HG03135 (cell line): ENCODE results near the gene ZCCHC14.
"Not testable (repeated sequence)": the region's sequence is repeated elsewhere in the genome, so short reads cannot be mapped to it uniquely, and the experiment has no call there.

Source experiments
- ATAC-seq: cut with Tn5 transposase; IDR thresholded peaks from one replicate; pipeline ENCODE4 v1.9.1; 2021; ENCODE audit warnings: mild to moderate bottlenecking, moderate library complexity; ENCODE audit not compliant: unreplicated experiment

Gene ZCCHC14

DNA sequence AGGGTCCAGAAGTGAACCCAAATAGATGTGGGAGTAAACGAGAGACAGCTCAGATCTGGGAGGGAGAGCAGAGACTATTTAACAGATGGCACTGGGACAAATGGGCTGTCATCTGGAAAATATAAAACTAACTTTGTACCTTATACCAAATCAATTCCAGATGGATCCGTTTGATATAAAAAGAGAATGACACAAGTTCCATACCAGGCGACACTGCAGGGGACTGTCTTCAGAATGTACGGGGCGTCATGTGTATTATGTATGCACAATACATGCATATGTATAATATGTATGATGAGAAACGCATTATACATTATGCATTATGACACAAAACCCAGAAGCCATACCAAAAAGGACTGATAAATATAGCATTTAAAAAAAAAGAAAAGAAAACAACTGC, 10.2 kb downstream of the ZCCHC14 start:
- not testable (repeated sequence) for ATAC-seq

- no peak for ATAC-seq
These were observed 10.6 kb downstream of the ZCCHC14 start for GRCh38 chr16:87482266-87482665.

GRCh38 chr16:87481711-87482110, 11.1 kb downstream of the ZCCHC14 start:
- not testable (repeated sequence) for ATAC-seq

DNA sequence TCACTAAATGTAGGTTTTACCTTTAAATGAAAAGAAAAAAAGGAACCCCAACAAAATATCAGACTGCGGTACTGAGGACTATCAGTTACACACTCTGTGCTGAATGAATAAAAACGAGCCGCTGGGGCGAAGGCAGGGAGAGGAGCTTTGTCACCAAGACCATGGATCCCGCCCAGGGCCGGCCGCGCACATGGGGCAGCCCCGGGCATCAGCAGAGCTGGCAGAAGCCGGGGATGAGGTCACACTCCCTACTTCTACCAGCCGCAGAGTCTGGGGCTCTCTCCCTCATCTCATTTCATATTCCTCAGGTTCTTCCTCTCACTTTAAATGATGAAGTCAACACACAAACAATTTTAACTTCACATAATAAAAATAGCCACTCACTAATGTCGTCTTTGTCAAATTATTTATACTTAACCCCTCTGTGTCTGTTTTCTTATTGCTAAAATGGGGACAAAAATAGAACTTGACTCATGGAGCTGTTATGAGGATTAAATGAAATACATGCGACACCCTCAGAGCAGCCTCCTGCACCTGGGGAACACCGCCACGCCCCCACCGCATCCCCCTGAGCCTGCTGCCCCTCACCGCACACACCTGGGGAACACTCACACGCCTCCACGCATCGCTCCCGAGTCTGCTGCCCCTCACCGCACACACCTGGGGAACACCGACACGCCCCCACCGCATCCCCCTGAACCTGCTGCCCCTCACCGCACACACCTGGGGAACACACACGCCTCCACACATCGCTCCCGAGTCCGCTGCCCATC, 15.4 kb downstream of the ZCCHC14 start:
- not testable (repeated sequence) for ATAC-seq

- ATAC-seq, result no peak
These were observed 18.2 kb downstream of the ZCCHC14 start for GRCh38 chr16:87474566-87474996.

GRCh38 chr16:87474017-87474416, 18.8 kb downstream of the ZCCHC14 start:
- ATAC-seq, result no peak

- no peak for ATAC-seq
These were observed 19.9 kb downstream of the ZCCHC14 start for GRCh38 chr16:87472935-87473334.

- ATAC-seq, result no peak
These were observed 20.6 kb downstream of the ZCCHC14 start for GRCh38 chr16:87472142-87472778.

- no peak for ATAC-seq
These were observed 21.3 kb downstream of the ZCCHC14 start for GRCh38 chr16:87471278-87472141.

GRCh38 chr16:87470332-87470731, 22.5 kb downstream of the ZCCHC14 start:
- no peak for ATAC-seq

DNA sequence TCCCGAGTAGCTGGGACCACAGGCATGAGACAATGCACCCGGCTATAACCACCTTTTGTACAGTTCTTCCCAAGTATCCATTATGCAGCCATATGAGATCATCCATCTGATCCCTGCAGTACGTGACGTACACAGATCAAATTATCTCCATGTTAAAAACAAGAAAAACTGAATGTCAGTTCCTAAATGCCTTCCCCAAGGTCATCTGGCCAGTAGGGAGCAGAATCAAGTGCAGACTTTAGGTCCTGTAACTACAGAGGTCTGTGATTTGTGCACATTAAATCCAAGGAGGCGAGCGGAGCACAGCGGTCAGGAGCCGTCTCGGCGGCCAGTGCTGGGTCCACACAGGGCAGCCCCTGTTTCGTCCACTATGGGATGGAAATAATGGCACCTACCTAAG, 23.7 kb downstream of the ZCCHC14 start:
- no peak for ATAC-seq

DNA sequence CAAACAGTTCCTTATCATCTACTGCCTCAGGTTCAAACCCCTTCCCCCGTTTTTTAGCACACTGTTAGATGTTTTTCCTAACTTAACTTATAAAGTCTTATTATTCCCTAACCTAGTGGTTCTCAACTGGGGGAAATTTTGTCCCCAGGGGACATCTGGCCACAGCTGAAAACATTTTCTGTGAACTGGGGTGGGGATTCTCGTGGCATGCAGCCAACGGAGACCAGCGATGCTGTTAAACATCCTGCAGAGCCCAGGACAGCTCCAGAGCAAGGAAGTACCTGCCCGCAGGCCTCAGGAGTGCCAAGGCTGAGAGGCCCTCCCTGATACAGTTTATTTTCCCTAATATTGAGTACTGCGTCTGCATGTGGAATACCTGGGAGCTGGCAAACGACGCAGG, 24.3 kb downstream of the ZCCHC14 start:
- no peak for ATAC-seq

- ATAC-seq, result no peak
These were observed 25.8 kb downstream of the ZCCHC14 start for GRCh38 chr16:87466975-87467501.

DNA sequence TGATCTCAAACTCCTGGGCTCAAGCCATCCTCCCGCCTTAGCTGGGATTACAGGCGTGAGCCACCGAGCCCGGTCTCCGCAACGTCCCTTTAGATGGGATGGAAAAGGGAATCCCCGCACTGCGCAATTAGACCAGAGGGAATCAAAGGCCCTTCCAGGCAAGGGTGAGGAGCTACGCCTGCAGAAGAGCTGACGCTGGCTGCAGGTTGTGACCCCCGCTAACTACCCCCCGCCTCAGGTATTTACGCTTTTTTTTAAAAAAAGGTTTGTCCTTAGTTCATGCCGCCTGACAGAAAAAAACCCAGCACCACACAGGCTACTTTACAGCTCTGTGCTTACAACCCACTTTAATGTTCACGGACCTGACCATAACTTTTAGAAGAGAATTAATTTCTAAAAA, 26.9 kb downstream of the ZCCHC14 start:
- no peak for ATAC-seq

DNA sequence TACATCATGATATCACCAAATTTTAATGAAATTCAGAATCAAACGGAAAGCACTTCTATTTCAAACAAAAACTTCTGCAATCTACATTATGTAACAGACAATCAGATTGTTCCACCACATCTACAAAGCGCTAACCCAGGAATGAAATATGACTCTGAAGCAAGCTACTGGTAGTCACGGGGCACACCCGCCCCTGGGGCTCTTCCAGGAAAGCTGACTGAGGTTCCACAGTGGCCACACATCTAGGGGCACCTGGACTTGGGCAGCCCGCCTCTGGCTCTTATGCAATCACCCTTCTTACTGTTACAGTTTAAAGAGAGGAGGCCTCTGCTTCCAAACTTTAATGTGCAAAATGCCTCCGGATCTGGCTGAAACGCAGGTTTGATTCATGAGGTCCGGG, 27.5 kb downstream of the ZCCHC14 start:
- no peak for ATAC-seq

GRCh38 chr16:87464691-87465300, 28.0 kb downstream of the ZCCHC14 start:
- ATAC-seq, result no peak

- ATAC-seq, result no peak
These were observed 28.8 kb downstream of the ZCCHC14 start for GRCh38 chr16:87463722-87464690.

DNA sequence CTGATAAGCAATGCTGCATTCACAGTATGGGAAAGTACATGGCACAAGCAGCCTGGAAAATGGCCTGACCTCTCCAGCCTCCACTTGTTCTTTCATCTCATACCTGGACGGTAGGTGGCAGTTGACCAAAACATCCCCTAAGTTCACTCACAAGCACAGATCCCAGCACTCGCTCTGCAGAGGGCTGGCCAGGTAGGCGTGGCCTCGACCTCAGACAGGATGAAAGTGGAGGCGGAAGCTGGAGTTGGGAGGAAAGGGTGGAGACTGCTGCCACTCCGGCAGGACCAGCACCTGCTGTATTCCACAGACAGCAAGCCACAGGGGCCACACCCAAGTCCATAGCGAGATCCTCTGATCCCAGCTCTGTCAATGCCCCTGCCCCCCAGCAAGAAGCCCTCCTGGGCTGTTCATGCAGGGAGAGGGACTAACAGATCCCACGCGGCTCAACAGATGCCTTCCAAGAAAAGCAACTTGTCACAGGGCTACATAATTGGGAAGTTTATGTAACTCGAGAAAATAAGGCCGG, 31.3 kb downstream of the ZCCHC14 start:
- no peak for ATAC-seq

- no peak for ATAC-seq
These were observed 31.9 kb downstream of the ZCCHC14 start for GRCh38 chr16:87460936-87461335.
